Testis (tissue), 2 donors: ENCODE results near the gene RPS6KL1.

ENCODE experiments used
- POLR2A ChIP-seq: fragments of 450-650 bp; IDR thresholded peaks from one replicate; pipeline ENCODE4 v1.6.1; 2017; ENCODE audit warnings: antibody characterized with exemption, mild to moderate bottlenecking, moderate library complexity
- TF ChIP-seq, protein P1 (sequence below), 3 experiments: fragments of 450-650 bp in 2 of 3; fragments of 200-600 bp in 1 of 3; sonication (generic) in 1 of 3; IDR thresholded peaks; one replicate each; pipeline ENCODE4 v1.5.1; 2016 to 2019; ENCODE audit warnings: antibody characterized with exemption in 3 of 3, mild to moderate bottlenecking in 2 of 3, moderate library complexity in 1 of 3

DNA sequence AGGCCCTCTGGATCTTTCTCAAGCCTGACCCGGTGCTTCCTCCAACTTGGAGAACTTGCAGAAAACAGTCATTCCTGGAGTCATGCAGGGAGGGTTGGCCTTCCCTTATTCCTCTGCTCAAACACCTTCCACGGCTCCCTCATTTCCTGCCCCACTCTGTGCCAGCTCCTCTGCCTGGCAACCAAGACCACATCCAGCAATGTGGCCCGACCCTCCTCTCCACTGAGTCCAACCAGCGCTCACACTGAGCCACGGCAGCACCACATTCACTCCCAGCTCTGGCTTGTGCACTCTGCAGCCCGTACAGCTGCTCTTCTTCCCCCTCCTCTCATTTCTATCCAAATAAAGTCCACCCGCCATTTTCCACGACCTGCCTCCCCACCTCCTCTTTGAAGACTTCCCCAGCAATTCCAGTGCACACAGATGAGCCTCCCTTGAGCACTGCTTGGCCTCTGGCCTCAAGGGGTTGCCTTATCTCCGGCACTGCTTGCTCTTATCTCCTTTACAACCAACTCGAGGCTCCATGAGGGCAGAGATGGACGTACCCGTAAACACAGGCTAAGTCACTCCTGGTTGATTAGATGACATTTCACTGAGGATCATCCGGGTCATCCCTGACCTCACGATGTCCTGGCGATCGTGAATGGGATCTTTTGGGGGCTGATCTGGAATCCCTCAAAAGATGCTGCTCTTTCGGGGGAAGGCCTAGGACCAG, 27.0 kb upstream of the RPS6KL1 start:
- no peak for TF ChIP-seq POLR2A
- TF ChIP-seq, protein P1, sequence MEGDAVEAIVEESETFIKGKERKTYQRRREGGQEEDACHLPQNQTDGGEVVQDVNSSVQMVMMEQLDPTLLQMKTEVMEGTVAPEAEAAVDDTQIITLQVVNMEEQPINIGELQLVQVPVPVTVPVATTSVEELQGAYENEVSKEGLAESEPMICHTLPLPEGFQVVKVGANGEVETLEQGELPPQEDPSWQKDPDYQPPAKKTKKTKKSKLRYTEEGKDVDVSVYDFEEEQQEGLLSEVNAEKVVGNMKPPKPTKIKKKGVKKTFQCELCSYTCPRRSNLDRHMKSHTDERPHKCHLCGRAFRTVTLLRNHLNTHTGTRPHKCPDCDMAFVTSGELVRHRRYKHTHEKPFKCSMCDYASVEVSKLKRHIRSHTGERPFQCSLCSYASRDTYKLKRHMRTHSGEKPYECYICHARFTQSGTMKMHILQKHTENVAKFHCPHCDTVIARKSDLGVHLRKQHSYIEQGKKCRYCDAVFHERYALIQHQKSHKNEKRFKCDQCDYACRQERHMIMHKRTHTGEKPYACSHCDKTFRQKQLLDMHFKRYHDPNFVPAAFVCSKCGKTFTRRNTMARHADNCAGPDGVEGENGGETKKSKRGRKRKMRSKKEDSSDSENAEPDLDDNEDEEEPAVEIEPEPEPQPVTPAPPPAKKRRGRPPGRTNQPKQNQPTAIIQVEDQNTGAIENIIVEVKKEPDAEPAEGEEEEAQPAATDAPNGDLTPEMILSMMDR (IDR thresholded peaks at IDR 0.05): no peak
